ENCODE data around the gene CTTNBP2. TPM values are rescaled to one million over a fixed set of nuclear protein-coding genes. Genes with fewer than 3 reads are reported as not detected.
"Not testable (repeated sequence)": the region's sequence is repeated elsewhere in the genome, so short reads cannot be mapped to it uniquely, and the experiment has no call there.

Gene CTTNBP2
- polyA plus RNA-seq, 3 donors = 29.6 to 34.5 (median 30.6) TPM

DNA sequence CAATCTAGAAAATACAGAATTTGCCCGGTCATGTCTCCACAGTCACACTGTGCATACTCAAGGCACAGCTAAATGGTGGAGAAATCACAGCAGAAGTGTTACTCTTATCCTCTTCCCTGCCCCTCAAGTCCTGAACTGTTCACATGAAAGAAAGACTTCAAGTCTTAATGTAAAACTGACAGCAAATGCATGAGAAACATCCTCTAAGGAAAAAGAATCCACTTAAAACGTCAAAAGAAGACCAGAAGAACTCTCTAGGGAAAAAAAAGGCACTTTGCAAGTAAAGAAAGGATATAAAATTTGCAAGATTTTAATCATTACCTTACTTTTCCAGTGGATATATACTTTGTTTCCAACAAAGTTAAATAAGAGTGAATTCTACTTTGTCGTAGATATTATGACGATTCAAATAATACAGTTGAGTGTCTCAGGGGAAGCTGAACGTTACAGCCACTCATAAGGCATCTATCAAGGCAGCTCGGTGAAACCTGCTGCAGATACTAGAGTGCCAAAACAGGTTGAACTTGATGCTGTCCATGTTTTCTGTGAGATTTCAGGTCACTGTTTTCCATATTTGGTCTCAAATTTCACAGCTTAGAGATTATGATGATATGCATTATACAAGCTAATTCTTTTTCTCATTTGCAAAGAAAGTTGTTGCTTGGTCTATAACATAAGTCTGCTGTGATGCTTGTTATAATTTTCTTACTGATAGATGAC lies 155.0 kb downstream of the CTTNBP2 start:
- DNase-seq (ENCODE audit: extremely low read depth in 1 of 11, low read depth in 9 of 11, low spot score in 4 of 11) = no peak

DNA sequence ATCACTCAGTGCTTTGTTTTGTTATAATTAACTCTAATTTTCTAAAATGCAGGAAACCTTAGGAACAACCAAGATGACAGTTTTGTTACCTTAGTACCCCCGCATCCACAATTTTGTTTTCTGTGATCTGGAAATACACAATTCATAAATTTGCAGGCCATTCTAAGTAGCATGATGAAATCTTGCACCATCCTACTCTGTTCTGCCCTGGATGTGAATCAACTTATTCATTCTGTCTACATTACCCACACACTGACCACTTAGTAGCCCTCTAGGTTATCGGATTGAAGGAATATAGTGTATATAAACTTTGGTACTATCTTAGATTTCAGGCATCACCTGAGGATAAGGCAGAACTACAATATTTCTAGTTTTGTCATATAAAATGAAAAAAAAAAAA lies 155.9 kb downstream of the CTTNBP2 start:
- DNase-seq (ENCODE audit: extremely low read depth in 1 of 11, low read depth in 9 of 11, low spot score in 4 of 11) = no peak

DNA sequence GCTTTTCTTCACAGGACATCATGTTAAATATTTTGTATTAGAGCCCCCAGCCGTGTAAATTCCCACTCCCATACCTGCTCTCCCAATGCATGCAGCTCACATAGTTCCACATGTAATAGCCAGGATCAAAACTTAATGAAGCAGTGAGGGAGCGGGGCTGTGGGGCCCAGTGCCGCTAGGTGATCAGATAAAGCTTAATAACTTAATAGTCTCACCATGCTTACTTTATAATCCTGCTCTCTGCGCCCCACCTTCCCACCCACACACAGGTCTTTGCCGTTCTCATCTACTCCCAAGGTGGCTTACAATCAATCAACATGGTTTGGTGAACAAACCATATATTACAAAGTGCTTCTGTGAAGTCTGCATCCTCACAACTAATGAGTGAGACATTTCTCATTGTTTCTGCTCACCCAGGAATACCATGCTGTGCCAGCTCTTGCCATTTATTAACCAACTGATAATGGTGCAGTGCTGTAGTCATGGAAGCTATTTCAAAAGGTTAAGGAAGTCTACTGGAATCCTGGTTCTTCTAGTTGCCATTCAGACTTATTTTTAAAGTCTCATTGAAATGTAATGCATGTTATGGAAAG lies 156.4 kb downstream of the CTTNBP2 start:
- DNase-seq (ENCODE audit: extremely low read depth in 1 of 11, low read depth in 9 of 11, low spot score in 4 of 11) = peak in 5 of 11 donors; percentile 17 to 51 (median 36)

DNA sequence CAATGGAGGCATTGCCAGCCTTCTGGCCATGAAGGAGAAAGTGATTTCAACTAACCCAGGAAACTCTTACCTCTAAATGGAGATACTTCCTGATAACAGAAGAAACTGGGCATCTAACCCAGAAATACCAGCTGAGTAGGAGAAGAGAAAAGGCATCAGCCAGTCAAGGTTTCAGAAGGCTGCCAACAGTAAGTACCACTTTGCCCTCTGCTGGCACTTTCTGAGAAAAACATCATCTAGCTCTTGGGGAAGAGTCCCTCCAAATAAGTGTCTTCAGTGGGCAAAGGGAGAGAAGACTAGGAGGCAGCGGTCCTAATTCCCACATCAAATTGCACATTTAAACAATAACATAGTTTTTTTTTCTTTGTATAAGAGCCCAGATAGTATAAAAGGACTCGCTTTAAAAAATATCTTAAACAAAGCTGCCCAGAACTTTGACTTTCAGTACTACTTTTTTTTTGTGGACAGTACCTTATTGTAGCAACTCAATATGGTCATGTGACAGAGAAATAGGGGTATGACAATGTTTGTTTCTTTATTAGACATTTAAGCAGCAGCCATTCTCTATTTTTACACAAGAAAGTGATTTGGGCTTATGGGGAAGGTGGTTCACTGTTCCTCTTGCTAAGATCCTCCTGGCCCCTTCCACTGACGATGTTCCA lies 157.3 kb downstream of the CTTNBP2 start:
- DNase-seq (ENCODE audit: extremely low read depth in 1 of 11, low read depth in 9 of 11, low spot score in 4 of 11) = peak in 4 of 11 donors; percentile 25 to 63 (median 42)

DNA sequence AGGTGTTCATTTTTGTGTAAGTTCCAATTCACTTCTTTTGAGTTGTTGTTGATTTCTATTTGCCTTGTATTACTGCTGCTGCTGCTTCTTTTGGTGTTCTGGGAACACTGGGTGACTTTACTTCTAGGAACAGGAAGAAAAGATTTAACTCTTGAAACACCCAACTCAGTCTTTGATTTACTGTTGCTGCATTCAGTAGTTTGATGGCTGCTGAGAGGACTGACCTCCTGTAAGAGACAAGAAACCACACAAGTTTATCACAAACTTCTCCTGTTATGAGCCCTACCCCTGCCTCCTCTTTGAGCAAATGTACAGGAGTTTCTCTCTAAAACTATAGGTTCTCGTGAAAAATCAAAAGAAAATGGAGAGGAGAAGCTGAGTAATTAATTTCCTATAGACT lies 161.7 kb downstream of the CTTNBP2 start:
- DNase-seq (ENCODE audit: extremely low read depth in 1 of 11, low read depth in 9 of 11, low spot score in 4 of 11) = no peak

DNA sequence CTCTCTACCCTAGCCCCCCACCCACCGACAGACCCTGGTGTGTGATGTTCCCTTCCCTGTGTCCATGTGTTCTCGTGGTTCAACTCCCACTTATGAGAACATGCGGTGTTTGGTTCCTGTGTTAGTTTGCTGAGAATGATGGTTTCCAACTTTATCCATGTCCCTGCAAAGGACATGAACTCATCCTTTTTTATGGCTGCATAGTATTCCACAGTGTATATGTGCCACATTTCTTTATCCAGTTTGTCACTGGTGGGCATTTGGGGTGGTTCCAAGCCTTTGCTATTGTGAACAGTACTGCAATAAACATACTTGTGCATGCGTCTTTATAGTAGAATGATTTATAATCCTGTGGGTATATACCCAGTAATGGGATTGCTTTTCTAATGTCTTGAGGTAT lies 165.1 kb downstream of the CTTNBP2 start:
- not testable (repeated sequence) for DNase-seq (ENCODE audit: extremely low read depth in 1 of 11, low read depth in 9 of 11, low spot score in 4 of 11)

DNA sequence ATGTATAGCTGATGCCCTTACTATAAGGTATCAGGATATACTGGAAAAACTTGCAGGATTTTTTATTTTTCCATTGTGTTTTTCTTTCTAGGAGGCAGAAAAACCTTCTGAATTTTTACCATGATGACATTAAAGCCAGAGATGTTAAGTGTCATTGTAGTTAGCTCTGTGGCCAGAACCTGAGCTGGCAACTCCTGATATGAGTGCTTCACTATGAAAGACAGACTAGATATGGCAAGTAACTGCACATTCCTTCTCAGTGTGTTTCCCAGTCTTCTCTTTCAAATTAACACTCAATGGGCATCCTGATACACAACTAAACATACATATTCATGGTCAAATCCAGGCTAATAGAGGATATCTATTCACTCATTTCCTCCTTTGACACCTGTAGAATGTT lies 166.2 kb downstream of the CTTNBP2 start:
- DNase-seq (ENCODE audit: extremely low read depth in 1 of 11, low read depth in 9 of 11, low spot score in 4 of 11) = no peak

DNA sequence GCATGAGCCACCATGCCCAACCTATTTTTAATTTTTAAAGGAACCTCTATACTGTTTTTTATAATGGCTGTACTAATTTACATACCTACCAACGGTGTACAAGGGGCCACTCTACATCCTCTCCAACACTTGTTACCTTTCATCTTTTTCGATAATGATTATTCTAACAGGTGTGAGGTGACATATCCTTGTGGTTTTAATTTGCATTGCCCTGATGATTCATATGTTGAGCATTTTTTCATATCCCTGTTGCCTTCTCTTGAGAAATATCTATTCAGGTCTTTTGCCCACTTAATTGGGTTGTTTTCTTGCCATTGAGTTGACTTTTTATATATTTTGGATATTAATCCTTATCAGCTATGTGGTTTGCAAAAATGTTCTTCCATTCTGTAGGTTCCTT lies 167.0 kb downstream of the CTTNBP2 start:
- DNase-seq (ENCODE audit: extremely low read depth in 1 of 11, low read depth in 9 of 11, low spot score in 4 of 11) = no peak

GRCh38 chr7:117705630-117706029 lies 167.6 kb downstream of the CTTNBP2 start:
- DNase-seq (ENCODE audit: extremely low read depth in 1 of 11, low read depth in 9 of 11, low spot score in 4 of 11) = no peak

- no peak for DNase-seq (ENCODE audit: extremely low read depth in 1 of 11, low read depth in 9 of 11, low spot score in 4 of 11)
These were observed 169.2 kb downstream of the CTTNBP2 start for GRCh38 chr7:117704063-117704462.

DNA sequence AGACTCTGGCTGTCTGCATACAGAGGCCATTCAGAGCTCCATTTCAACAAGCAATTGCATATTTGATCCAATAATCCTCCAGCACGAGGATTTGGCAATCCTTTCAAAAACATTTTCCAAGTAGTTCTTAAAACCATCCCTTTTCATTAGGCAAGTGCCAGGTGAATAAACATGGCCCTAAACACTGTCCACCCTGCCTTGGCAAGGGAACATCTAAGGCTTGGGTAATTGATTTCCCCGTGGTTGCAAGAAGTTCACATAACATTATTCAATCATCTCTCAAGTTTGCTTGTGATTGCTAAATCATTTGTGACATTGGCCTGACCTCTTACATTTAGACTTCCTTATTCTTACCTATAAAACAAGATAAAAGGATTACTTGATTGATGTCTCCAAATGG lies 175.2 kb downstream of the CTTNBP2 start:
- DNase-seq (ENCODE audit: extremely low read depth in 1 of 11, low read depth in 9 of 11, low spot score in 4 of 11) = no peak

- no peak for DNase-seq (ENCODE audit: extremely low read depth in 1 of 11, low read depth in 9 of 11, low spot score in 4 of 11)
These were observed 180.9 kb downstream of the CTTNBP2 start for GRCh38 chr7:117692338-117692737.

- DNase-seq (ENCODE audit: extremely low read depth in 1 of 11, low read depth in 9 of 11, low spot score in 4 of 11) = no peak
These were observed 183.1 kb downstream of the CTTNBP2 start for GRCh38 chr7:117690147-117690546.

DNA sequence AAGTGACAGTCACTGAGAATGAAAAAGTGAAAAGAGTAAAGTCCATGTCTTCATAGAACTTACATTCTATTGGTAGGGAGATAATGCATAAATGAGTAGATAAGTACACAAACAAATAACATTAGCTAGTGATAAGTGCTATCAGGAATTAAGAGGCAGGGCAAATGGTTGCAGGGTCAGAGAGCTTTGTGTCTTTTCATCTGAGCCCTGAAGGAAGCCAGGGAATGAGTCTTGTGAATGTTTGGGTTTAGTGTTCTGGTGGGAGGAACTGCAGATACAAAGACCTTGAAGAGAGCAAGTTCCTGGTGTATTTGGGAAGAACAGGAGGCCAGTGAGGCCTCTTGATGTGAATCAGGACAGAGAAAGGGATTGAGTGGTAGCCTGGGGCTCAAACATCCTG lies 183.8 kb downstream of the CTTNBP2 start:
- DNase-seq (ENCODE audit: extremely low read depth in 1 of 11, low read depth in 9 of 11, low spot score in 4 of 11) = no peak

GRCh38 chr7:117688126-117688525 lies 185.1 kb downstream of the CTTNBP2 start:
- DNase-seq (ENCODE audit: extremely low read depth in 1 of 11, low read depth in 9 of 11, low spot score in 4 of 11) = peak in 2 of 11 donors; percentile 4 to 33

- no peak for DNase-seq (ENCODE audit: extremely low read depth in 1 of 11, low read depth in 9 of 11, low spot score in 4 of 11)
These were observed 186.8 kb downstream of the CTTNBP2 start for GRCh38 chr7:117686311-117686935.

GRCh38 chr7:117685795-117686194 lies 187.4 kb downstream of the CTTNBP2 start:
- DNase-seq (ENCODE audit: extremely low read depth in 1 of 11, low read depth in 9 of 11, low spot score in 4 of 11) = no peak

- DNase-seq (ENCODE audit: extremely low read depth in 1 of 11, low read depth in 9 of 11, low spot score in 4 of 11) = no peak
These were observed 189.6 kb downstream of the CTTNBP2 start for GRCh38 chr7:117683430-117684175.

- DNase-seq (ENCODE audit: extremely low read depth in 1 of 11, low read depth in 9 of 11, low spot score in 4 of 11) = no peak
These were observed 190.4 kb downstream of the CTTNBP2 start for GRCh38 chr7:117682681-117683385.
